ENCODE data around the gene SH3GLB2.

Gene SH3GLB2

DNA sequence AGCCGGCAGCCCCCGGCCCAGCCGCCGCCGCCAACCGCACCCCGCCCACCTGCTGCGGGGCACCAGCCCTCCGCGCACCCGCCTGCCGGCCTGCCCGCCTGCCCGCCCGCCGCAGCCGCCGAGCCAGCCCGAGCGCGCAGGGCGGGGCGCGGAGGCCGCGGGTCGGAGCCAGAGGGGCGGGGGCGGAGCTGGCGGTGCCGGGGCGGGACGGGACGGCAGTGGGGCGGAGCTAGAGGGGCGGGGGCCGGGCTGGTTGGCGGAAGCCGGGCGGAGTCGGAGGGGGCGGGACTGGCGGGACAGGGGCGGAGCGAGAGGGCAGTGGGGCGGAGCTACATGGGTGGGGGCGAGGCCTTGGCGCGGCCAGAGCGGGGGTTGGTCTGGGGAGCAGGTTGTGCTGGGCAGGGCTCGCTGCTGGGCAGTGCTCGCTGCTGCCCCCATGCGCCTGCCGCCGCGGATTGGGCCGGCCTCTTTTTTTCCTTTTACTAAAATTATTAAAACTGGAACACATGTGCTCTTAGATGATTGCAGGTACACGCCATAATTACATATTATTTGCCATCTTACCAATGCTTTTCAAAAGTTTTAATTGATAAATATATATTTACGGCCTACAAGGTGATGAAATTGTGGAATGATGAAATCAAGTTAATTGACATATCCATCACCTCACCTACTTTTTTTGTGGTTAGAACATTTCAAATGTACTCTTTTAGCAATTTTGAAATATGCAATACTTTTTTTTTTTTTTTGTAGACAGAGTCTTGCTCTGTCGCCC lies at the start of gene SH3GLB2:
TSS of gene SH3GLB2 (minus strand) at position 140 of the 775 bp plus-strand sequence. CDS start 177 bp downstream, outside the sequence.
- DNase-seq (ENCODE audit: low spot score), result peak; percentile 97

- no peak for DNase-seq (ENCODE audit: low spot score)
Measured at GRCh38 chr9:129077236-129077635, 49.1 kb upstream of the SH3GLB2 start.

- DNase-seq (ENCODE audit: low spot score), result no peak
Measured at GRCh38 chr9:129076640-129077037, 48.5 kb upstream of the SH3GLB2 start.

- no peak for DNase-seq (ENCODE audit: low spot score)
Measured at GRCh38 chr9:129075996-129076639, 48.0 kb upstream of the SH3GLB2 start.

DNA sequence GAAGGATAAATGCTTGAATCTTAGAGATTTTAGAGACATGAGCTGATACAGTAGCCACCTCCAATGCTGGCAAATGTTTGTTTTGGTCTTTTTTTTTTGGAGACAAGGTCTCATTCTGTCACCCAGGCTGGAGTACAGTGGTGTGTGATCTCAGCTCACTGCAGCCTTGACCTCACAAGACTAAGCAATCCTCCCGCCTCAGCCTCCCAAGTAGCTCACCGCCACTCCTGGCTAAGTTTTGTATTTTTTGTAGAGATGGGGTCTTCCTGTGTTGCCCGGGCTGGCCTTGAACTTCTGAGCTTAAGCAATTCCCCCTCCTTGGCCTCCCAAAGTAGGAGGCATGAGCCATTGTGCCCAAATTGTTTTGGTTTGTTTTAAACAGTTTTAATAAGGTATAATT lies 46.0 kb upstream of the SH3GLB2 start:
- DNase-seq (ENCODE audit: low spot score), result no peak

DNA sequence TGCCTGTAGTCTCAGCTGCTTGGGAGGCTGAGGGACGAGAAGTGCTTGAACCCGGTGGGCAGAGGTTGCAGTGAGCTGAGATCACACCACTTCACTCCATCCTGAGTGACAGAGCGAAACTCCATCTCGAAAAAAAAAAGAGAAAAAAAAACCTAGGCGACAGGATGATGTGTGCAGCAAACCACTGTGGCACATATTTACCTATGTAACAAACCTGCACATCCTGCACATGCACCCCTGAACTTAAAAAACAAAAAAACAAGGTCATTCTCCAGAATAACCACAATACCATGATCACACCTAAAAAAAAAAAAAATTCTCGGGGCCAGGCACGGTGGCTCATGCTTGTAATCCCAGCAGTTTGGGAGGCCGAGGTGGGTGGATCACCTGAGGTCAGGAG lies 45.3 kb upstream of the SH3GLB2 start:
- DNase-seq (ENCODE audit: low spot score), result no peak

DNA sequence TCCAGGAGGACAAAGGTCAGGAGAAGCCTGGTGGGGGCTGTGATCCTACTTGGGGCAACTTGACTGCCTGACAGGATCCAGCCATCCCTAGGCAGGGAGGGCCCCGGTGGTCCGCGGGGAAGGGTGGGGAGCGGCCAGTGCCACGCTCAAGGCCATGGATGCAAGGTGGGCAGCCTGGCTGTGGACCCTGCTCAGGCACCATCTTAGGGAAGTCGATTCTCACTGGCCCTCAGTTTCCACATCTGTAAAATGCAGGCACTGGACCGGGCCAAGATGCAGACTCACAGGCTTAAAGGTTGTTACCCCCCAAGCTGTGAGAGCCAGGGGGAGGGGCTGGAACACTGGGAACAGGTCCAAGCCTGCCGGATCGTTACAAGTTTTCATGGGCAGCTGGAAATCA lies 44.0 kb upstream of the SH3GLB2 start:
- DNase-seq (ENCODE audit: low spot score), result no peak

DNA sequence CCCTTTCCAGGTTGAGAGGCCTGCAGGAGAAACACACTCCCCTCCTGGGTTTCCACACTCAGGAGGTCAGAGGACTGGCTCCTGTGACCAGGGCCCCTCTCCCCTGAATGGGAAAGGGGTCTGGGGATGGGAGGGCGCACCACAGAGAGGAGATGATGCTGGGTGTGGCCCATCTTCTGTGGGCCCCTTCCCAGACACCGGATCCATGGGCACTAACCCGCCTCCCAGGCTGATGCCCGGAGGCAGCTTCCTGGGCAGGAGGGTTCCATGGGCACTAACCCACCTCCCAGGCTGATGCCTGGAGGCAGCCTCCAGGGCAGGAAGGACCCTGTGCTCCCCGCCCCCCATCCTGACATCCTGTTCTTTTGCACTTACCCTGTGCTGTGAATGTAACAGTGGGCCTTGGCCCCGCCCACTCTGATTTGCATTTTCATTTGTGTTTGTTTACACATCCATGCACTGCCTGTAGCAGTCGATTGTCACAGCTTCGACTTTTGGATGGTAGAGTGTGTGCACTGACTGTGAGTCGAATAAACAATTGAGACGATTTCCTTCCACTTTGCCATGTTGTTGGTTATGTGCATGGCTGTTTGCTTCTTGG lies 43.5 kb upstream of the SH3GLB2 start:
- no peak for DNase-seq (ENCODE audit: low spot score)

GRCh38 chr9:129070696-129071525 lies 42.8 kb upstream of the SH3GLB2 start:
- no peak for DNase-seq (ENCODE audit: low spot score)

- no peak for DNase-seq (ENCODE audit: low spot score)
Measured at GRCh38 chr9:129069862-129070641, 41.9 kb upstream of the SH3GLB2 start.

- DNase-seq (ENCODE audit: low spot score), result no peak
Measured at GRCh38 chr9:129068990-129069861, 41.1 kb upstream of the SH3GLB2 start.

GRCh38 chr9:129068110-129068509 lies 40.0 kb upstream of the SH3GLB2 start:
- no peak for DNase-seq (ENCODE audit: low spot score)

GRCh38 chr9:129064499-129064908 lies 36.4 kb upstream of the SH3GLB2 start:
- DNase-seq (ENCODE audit: low spot score), result no peak

DNA sequence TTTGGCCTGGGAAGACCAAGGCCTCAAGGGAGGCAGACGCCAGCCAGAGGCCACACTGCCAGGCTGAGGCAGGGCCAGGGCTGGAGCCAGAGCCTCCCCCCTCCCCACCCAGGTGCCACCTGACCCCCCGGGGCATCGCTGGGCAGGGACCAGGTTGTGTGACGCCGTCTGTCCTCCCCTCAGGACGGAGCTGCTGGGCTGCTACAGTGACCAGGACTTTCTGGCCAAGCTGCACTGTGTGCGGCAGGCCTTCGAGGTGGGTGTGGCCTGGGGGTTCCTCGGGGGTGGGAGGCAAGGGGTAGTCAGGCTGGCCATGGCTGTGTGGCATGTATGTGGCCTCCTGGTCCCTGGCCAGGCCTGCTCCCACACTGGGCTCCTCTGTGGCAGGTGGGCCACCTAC lies 34.9 kb upstream of the SH3GLB2 start:
- DNase-seq (ENCODE audit: low spot score), result no peak

- no peak for DNase-seq (ENCODE audit: low spot score)
Measured at GRCh38 chr9:129060991-129061390, 32.9 kb upstream of the SH3GLB2 start.

DNA sequence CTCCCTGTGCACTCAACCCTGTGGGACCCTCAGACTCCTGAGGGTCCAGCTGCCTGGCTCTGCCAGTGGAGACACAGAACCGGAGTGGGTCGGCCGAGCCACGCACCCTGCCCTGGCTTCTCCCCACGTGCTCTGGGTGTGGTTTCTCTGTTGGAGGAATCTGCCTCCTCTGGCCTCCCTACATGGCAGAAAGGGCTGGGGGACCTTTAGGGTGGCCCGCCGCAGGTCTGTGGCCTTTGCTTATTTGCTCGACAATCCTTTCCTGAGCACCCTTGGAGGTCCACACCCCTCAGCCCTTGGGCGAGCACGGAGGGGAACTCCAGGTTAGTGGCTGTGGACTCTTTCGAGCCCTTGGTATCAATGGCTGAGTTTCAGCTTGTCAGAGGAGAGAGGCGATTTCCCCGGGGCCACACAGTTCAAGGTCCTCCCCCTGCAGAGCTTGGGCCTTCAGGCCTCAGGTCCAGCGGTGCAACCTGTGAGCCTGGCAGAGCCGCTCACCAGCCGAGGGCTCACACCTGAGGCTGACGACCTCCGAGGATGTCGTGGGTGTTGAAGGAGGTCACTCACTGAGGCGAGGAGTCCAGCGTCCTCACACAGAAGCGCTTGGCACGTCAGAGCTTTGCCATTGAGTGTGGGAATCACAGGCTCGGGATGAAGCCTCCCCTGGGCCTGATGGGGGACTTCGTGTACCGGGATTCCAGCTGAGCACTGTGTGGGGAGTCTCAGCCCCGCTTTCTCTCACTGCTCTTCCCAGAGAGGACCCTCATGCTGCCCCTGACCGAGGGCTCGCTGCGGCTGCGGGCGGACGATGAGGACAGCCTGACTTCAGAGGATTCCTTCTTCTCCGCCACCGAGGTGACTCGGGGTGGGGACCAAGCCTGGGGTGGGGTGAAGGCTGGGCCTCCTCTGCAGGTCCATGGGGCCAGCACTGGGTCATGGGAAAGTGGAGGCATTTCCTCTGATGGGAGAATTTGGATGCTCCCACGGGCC lies 32.0 kb upstream of the SH3GLB2 start:
- DNase-seq (ENCODE audit: low spot score), result no peak

GRCh38 chr9:129058965-129059795 lies 31.0 kb upstream of the SH3GLB2 start:
- no peak for DNase-seq (ENCODE audit: low spot score)

DNA sequence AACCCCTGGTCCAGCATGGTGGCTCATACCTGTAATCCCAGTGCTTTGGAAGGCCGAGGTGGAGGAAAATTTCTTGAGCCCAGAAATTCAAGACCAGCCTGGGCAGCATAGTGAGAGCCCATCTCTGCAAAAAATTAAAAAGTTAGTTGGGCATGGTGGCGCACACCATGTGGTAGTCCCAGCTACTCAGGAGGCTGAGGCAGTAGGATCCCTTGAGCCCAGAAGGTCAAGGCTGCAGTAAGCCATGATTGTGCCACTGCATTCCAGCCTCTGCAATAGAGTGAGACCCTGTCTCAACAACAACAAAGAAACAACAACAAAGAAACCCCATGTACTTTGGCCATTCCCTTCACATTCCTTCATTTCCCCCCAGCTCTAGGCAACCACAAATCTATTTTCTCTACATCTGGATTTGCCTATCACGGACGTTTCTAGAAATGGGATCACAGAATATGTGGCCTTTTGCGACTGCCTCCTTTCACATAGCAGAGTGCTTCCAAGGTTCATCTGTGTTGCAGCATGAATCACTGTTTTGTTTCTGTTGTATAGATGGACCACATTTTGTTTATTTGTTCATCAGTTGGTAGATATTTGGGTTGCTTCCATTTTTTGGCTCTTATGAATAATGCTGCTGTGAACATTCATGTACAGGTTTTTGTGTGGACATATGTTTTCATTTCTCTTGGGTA lies 26.2 kb upstream of the SH3GLB2 start:
- no peak for DNase-seq (ENCODE audit: low spot score)

All from cerebellar cortex (tissue), 1 donor.